ENCODE measurements around the gene SLC24A1. TPM values are rescaled to one million over a fixed set of nuclear protein-coding genes. Genes with fewer than 3 reads are reported as not detected.

Gene SLC24A1
- total and polyA plus RNA-seq, 2 of the 13 experiments (the other 11 are each of a cell fraction or from before 2014, with no cell fraction given): 5.9 to 8.3 TPM

GRCh38 chr15:65610871-65611718 is 10.6 kb upstream of the SLC24A1 start, which contains the start of gene INTS14 (continued):
- TF ChIP-seq ZNF24 (IDR thresholded peaks at IDR 0.05) (no peak), ASH2L (IDR thresholded peaks at IDR 0.05; ENCODE audit: insufficient read length, low read depth, low read length) (peak; percentile 97), ARID4A (CRISPR knock-in tag; IDR thresholded peaks at IDR 0.05; ENCODE audit: borderline replicate concordance) (peak; percentile 91), CEBPZ (IDR thresholded peaks at IDR 0.05; ENCODE audit: low read length) (no peak), NR2C2 (CRISPR knock-in tag; IDR thresholded peaks at IDR 0.05; ENCODE audit: borderline replicate concordance) (peak; percentile 91), NFIB (CRISPR knock-in tag; IDR thresholded peaks at IDR 0.05; ENCODE audit: borderline replicate concordance) (no peak), NCOA2 (CRISPR knock-in tag; IDR thresholded peaks at IDR 0.05) (peak; percentile 78), ZNF350 (CRISPR knock-in tag; IDR thresholded peaks at IDR 0.05; ENCODE audit: borderline replicate concordance, low read depth) (peak; percentile 94), SMARCC2 (IDR thresholded peaks at IDR 0.05) (no peak), ZBTB7A (CRISPR knock-in tag; IDR thresholded peaks at IDR 0.05) (peak; percentile 49; the same call in 1 of the 2 replicates), ZNF549 (CRISPR knock-in tag; IDR thresholded peaks at IDR 0.05) (no peak), SSRP1 (CRISPR knock-in tag; IDR thresholded peaks at IDR 0.05) (no peak), ZNF430 (CRISPR knock-in tag; IDR thresholded peaks at IDR 0.05) (peak; percentile 45; the same call in 1 of the 2 replicates), NFKB2 (CRISPR knock-in tag; IDR thresholded peaks at IDR 0.05; ENCODE audit: borderline replicate concordance) (peak; percentile 84; the same call in 1 of the 2 replicates), ZNF382 (CRISPR knock-in tag; IDR thresholded peaks at IDR 0.05; ENCODE audit: borderline replicate concordance) (no peak), NFYC (CRISPR knock-in tag; IDR thresholded peaks at IDR 0.05) (peak; percentile 74), HOXA3 (CRISPR knock-in tag; IDR thresholded peaks at IDR 0.05) (peak; percentile 96), SP5 (CRISPR knock-in tag; IDR thresholded peaks at IDR 0.05; ENCODE audit: borderline replicate concordance, low read depth) (peak; percentile 90), ETV6 (CRISPR knock-in tag; conservative IDR thresholded peaks at IDR 0.05) (peak; percentile 90), TBX3 (IDR thresholded peaks at IDR 0.05; ENCODE audit: borderline replicate concordance) (no peak), IRF2 (CRISPR knock-in tag; IDR thresholded peaks at IDR 0.05) (peak; percentile 98)
- TF ChIP-seq, protein P1, sequence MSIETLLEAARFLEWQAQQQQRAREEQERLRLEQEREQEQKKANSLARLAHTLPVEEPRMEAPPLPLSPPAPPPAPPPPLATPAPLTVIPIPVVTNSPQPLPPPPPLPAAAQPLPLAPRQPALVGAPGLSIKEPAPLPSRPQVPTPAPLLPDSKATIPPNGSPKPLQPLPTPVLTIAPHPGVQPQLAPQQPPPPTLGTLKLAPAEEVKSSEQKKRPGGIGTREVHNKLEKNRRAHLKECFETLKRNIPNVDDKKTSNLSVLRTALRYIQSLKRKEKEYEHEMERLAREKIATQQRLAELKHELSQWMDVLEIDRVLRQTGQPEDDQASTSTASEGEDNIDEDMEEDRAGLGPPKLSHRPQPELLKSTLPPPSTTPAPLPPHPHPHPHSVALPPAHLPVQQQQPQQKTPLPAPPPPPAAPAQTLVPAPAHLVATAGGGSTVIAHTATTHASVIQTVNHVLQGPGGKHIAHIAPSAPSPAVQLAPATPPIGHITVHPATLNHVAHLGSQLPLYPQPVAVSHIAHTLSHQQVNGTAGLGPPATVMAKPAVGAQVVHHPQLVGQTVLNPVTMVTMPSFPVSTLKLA (IDR thresholded peaks at IDR 0.05): no peak
